ENCODE results near the gene ESPL1.
"Not testable (repeated sequence)": the region's sequence is repeated elsewhere in the genome, so short reads cannot be mapped to it uniquely, and the experiment has no call there.

Gene ESPL1

GRCh38 chr12:53265783-53266182 is 2.3 kb upstream of the ESPL1 start:
- DNase-seq, result no peak

- DNase-seq, result peak; percentile 24
These were observed 647 bp upstream of the ESPL1 start for GRCh38 chr12:53267306-53267998.

GRCh38 chr12:53268630-53269562 is 797 bp downstream of the ESPL1 start:
- no peak for DNase-seq

DNA sequence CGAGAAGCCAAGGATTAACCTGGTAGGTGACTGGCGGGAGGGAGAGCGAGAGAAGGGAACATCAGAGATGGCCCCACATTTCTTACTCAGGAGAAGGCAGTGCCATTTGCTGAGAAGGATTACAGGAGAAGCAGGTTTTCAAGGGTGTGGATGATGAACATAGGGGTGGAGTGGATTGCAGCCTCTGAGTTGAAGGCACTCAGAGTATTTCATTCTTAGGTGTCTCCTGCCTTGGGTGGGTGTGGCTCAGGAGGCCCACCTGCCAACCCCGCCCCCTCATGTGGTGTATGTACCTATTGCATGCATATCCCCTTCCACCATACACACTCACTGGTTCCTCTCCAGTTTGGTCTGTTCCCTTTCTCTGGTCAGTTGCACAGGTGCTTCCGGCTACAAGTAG is 6.3 kb downstream of the ESPL1 start:
- no peak for DNase-seq

DNA sequence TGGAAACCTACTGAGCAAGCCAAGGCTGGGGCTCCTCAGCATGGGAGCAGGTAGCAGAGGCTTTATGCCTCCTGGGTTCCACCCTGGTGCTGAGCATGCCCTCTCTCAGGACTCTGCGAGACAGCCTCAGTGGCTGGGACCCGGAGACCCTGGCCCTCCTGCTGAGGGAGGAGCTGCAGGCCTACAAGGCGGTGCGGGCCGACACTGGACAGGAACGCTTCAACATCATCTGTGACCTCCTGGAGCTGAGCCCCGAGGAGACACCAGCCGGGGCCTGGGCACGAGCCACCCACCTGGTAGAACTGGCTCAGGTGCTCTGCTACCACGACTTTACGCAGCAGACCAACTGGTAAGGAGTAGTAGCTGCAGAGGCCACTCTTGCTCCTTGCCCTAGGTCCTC is 8.4 kb downstream of the ESPL1 start:
- DNase-seq, result no peak

DNA sequence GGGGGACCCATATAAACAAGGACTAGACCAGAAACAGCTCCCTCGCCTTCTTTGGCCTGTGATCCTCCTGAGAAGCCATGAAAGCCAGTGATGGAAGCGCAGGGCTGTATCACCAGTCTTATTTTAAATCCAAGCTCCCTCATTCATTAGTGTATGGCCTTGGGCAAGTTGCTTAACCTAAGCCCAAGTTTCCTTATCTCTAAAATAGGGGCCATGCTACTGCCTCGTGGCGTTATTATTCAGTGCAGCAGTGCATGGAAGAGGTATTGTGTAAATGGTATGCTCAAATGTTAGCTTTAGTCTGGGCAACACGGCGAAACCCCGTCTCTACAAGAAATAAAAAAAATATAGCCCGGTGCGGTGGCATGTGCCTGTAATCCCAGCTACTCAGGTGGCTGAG is 9.9 kb downstream of the ESPL1 start:
- DNase-seq, result no peak

DNA sequence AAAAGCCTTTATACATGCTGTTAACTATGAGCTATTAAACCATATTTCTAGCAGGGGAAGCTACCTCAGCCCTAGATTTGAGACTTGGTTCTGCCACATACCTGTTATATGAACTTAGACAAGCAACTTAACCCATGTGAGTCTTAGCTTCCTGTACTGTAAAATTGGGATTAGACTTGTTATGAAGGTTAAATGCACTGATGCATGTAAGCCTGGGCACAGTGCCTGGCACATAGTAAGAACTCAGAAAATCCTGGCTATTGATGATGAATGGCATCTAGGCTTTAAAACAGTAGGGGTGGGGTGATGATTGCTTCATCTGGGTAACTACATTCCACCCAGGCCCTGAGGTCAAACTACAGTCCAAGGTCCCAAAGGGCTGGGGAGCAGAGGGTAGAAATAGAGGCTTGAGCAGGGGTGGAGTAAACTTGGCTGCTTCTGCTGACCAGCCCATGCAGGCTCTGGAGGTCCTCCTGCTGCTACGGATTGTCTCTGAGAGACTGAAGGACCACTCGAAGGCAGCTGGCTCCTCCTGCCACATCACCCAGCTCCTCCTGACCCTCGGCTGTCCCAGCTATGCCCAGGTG is 11.3 kb downstream of the ESPL1 start:
- no peak for DNase-seq

DNA sequence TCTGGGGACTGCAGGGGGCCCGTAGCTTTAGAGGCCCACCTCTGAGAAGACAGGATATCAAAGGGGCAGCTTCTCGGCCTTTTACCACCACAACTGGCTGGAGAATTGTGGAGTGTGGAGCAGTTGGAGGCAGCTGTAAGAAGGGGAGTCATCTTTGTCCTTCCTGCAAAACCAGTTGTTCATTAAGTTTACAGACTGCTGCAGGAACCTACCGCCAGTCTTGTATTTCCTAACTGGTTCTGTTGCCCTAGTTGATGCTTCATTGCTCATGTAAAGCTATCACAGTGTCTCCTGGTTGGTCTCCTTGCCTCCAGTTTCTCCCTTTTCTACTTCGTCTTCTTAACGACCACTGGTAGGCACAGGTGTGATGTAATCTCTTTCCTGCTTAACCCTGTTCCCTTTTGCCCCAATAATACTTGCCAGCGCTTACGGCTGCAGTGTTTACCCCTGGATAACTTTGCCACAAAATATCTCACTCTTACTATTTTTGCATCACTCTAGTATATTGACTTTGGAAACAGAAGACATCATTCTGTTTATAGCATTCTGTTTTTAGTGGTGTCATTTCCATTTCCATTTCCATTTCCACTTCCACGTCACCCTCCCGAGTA is 11.9 kb downstream of the ESPL1 start:
- no peak for DNase-seq

DNA sequence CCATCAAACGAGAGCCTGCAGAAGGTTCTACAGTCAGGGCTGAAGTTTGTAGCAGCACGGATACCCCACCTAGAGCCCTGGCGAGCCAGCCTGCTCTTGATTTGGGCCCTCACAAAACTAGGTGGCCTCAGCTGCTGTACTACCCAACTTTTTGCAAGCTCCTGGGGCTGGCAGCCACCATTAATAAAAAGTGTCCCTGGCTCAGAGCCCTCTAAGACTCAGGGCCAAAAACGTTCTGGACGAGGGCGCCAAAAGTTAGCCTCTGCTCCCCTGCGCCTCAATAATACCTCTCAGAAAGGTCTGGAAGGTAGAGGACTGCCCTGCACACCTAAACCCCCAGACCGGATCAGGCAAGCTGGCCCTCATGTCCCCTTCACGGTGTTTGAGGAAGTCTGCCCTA is 18.3 kb downstream of the ESPL1 start:
- DNase-seq, result no peak

DNA sequence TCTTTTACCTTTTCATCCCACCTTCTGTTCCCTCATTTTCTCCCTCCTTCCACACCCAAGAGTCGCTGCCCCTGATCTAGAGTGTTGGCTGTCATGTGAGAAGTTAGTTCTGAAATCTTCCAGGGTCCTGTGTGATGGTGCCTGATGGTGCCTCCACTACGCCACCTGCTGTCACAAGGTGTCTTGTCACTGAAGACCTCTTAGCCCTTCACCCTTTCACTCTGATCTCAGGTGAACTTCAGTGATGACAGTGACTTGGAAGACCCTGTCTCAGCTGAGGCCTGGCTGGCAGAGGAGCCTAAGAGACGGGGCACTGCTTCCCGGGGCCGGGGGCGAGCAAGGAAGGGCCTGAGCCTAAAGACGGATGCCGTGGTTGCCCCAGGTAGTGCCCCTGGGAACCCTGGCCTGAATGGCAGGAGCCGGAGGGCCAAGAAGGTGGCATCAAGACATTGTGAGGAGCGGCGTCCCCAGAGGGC is 19.7 kb downstream of the ESPL1 start:
- peak; percentile 75 for DNase-seq

GRCh38 chr12:53288322-53288721 is 20.2 kb downstream of the ESPL1 start:
- no peak for DNase-seq

GRCh38 chr12:53289891-53290290 is 21.8 kb downstream of the ESPL1 start:
- no peak for DNase-seq

DNA sequence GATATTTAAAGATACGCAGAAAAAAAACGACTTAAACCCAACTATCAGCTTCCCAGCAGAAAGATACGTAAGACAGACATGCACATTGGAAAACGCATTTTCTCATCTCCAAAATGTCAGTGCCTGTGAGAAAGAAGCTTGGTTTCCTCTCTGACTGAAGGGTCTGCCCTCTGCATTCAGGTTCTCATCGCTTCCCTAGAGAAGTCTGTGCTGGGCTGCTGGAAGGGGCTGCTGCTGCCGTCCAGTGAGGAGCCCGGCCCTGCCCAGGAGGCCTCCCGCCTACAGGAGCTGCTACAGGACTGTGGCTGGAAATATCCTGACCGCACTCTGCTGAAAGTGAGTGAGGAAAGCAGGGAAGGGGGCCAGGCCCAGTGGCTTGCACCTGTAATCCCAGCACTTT is 22.6 kb downstream of the ESPL1 start:
- DNase-seq, result no peak

DNA sequence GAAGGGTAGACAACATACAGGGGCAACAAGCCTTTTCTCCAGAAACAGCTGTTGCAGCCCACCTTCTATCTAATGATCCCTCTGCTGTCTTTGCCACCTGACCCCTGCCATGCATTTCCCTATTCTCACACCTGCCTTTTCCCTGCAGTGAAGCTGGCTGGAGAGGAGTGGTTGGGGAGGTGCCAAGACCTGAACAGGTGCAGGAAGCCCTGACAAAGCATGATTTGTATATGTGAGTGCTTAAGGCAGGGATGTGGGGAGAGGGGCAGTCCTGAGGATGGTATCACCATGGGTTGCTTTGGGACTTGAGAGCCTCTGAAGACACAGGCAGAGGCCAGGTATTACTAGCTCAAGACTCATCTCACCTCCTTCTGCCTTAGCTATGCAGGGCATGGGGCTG is 24.3 kb downstream of the ESPL1 start:
- no peak for DNase-seq

GRCh38 chr12:53295070-53295890 is 27.2 kb downstream of the ESPL1 start, which contains the start of gene PFDN5:
Gene PFDN5, plus strand, starts transcription at chr12:53295542. Its CDS starts 26 bp downstream, at chr12:53295568.
- peak; percentile 82 for DNase-seq

DNA sequence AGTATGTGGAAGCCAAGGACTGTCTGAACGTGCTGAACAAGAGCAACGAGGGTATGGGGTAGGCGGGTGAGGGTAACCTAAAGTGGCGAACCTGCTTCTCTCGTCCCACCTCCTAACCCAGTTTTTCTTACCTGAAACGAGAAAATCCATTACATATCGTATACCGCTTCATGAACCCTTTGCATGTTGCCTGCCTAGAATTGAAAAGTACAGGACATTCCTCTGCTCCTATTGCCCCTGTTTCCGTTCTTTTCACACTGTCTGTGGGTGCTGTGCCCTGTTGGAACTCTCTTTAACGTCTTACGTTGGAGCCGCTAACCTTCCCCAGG is 27.8 kb downstream of the ESPL1 start:
- DNase-seq, result no peak

DNA sequence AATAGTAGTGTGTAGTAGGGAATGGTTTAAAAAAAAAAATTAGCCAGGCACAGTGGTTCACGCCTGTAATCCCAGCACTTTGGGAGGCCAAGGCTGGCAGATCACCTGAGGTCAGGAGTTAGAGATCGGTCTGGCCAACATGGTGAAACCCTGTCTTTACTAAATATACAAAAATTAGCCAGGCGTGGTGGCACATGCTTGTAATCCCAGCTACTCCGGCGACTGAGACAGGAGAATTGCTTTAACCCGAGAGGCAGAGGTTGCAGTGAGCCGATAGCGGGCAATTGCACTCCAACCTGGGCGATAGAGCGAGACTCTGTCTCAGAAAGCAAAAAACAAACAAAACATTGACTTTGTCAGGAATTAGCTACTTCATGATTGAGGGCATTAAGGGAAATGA is 29.0 kb downstream of the ESPL1 start:
- DNase-seq, result not testable (repeated sequence)

DNA sequence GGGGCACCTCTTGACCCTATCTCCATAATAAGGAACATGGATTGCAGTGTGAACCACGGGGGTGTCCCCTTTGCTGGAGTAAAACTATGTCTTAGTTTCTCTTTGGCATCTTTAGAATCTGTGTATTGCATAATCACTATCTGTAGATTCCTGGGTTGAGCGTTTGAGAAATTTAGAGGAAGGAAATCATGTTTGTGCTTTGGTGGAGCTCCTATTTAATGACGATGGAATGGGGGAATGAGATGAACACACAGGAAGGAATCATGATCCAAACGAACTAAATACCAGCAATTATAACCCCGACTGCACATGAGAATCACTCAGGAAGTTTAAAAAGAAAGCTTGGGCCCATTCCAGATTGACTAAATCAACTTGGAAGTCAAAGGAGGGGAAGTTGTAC is 30.1 kb downstream of the ESPL1 start:
- DNase-seq, result no peak

DNA sequence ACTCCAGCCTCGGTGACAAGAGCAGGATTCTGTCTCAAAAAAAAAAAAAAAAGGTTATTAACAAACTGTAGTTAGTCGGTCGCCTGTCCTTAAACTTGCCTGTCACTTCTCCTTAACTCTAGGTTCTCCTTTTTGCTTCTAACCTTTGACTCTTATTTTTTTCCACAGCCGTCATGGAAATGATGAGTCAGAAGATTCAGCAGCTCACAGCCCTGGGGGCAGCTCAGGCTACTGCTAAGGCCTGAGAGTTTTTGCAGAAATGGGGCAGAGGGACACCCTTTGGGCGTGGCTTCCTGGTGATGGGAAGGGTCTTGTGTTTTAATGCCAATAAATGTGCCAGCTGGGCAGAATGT is 31.0 kb downstream of the ESPL1 start:
- DNase-seq, result no peak

- peak; percentile 81 for DNase-seq
These were observed 31.5 kb downstream of the ESPL1 start, which contains the start of gene MYG1 for GRCh38 chr12:53299454-53300180. Gene MYG1, plus strand, starts transcription at chr12:53299695. Its CDS starts 43 bp downstream, at chr12:53299738.

DNA sequence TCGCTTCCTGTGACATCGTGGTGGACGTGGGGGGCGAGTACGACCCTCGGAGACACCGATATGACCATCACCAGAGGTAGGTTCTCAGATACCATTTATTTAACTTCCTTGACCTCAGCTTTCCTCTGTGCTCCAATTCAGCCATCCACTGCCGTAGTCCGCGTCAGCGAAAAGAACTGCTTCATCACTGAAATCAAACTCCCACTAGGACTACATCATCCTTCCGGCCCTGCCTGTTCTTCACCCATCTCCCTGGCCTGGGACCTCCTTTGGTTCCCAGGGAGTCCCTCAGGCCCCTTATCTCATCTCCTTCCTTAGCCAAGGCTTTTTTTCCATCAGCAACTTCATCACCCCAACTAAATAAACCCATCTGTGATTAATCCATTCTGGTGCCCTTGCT is 32.1 kb downstream of the ESPL1 start:
- no peak for DNase-seq

- no peak for DNase-seq
These were observed 34.8 kb downstream of the ESPL1 start for GRCh38 chr12:53302903-53303302.
